ENCODE data around the gene ANKLE2. TPM values are rescaled to one million over a fixed set of nuclear protein-coding genes. Genes with fewer than 3 reads are reported as not detected.

The ANKLE2 gene
- polyA plus RNA-seq, 1 donor (not counting 4 experiments of a cell fraction or from before 2014, with no cell fraction given), result 109 TPM

DNA sequence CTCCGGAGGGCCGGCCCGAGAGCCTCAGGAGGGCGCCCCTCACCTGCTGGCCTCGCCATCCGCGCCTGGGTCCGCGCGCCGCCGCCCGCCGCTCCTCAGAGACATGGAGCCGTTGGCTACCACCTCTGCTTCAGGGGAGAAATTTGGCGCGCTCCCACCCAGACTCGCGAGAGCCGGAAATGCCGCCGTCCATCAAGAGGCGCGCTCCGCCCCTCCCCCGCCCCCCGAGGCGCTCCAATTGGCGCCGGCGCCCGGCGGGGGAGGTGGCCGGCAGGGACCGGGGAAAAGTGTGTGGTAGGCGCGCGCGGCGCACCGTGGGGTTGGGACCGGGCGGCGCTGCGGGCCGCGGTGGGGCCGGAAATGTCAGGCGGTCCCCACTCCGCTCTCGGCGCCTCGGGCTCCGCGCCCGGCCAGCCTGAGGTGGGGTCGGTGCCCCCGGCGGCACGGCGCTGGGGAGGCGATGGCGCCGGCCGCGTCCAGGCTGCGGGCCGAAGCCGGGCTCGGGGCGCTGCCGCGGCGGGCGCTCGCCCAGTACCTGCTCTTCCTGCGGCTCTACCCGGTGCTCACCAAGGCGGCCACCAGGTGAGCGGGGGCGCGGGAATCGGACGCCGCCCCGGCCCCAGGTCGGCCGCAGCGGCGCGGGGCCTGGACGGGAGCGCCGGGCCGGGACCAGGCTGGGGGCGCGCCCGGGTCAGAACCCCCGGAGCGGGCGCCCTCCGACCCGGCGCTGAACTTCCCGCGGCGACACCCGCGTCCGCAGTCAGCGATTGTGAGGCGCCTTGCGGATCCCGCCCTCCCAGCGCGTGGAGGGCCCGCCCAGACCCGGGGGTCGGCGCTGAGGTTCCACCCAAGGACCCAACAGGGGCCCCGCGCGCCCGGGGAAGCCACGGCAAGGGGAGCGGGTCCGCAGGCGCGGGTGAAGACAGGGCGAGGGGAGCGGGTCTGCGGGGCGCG, 74.1 kb downstream of the ANKLE2 start, which contains the start of the genes POLE and PXMP2:
POLE (minus strand) TSS at position 132 of the 954 bp plus-strand sequence; CDS start at position 105, 27 bp downstream.
PXMP2 (plus strand) TSS at position 377 of the 954 bp plus-strand sequence; CDS start at position 461, 84 bp downstream.
- Histone ChIP-seq H3K27me3 (ENCODE audit: control insufficient read depth, extremely low read depth, insufficient read depth, low read length) (no peaks in the 10 kb centered on the region), H2AFZ (ENCODE audit: control insufficient read depth, low read length) (peak within 1 kb of the TSS; percentile 15), H3K4me1 (ENCODE audit: control insufficient read depth, extremely low read depth, insufficient read depth, low read length) (no peaks in the 10 kb centered on the region), H3K79me2 (ENCODE audit: control insufficient read depth, insufficient read depth, low read length) (peaks cover 32% of the 10 kb centered on the region), H3K4me2 (ENCODE audit: control insufficient read depth, extremely low read depth, insufficient read depth, low read depth, low read length) (peak within 1 kb of the TSS; percentile 27), H3K9ac (ENCODE audit: control insufficient read depth, extremely low read depth, insufficient read depth, low read length) (peak within 1 kb of the TSS; percentile 74), H3K9me1 (ENCODE audit: control insufficient read depth, extremely low read depth, insufficient read depth, low read length) (peaks cover 3% of the 10 kb centered on the region), H4K20me1 (ENCODE audit: control insufficient read depth, extremely low read depth, insufficient read depth, low read length) (no peaks in the 10 kb centered on the region), H3K36me3 (ENCODE audit: control insufficient read depth in 2 of 2, extremely low read depth in 1 of 2, insufficient read depth in 2 of 2, low read length in 2 of 2) (peaks cover 1 to 7% of the 10 kb centered on the region in 2 experiments), H3K27ac (ENCODE audit: control insufficient read depth, insufficient read depth, low read length) (peak within 1 kb of the TSS; percentile 54), H3K9me3 (ENCODE audit: control insufficient read depth, low read depth, low read length) (no peaks in the 10 kb centered on the region), H3K4me3 (ENCODE audit: control insufficient read depth in 2 of 3, extremely low read depth in 1 of 3, insufficient read depth in 2 of 3, low read depth in 1 of 3, low read length in 3 of 3) (peak within 1 kb of the TSS; percentile 59 to 70 (median 59))
- no peak for FAIRE-seq
- dilution Hi-C loops (cut with MboI; ENCODE audit: extremely low pct_ligation_motif_present, low sequenced_read_pairs), result no loop called here
- DNase-seq (ENCODE audit: low read depth, low spot score), result peak; percentile 38
- TF ChIP-seq EZH2 (IDR thresholded peaks at IDR 0.05; ENCODE audit: low read length), result no peak
- TF ChIP-seq, protein P1, sequence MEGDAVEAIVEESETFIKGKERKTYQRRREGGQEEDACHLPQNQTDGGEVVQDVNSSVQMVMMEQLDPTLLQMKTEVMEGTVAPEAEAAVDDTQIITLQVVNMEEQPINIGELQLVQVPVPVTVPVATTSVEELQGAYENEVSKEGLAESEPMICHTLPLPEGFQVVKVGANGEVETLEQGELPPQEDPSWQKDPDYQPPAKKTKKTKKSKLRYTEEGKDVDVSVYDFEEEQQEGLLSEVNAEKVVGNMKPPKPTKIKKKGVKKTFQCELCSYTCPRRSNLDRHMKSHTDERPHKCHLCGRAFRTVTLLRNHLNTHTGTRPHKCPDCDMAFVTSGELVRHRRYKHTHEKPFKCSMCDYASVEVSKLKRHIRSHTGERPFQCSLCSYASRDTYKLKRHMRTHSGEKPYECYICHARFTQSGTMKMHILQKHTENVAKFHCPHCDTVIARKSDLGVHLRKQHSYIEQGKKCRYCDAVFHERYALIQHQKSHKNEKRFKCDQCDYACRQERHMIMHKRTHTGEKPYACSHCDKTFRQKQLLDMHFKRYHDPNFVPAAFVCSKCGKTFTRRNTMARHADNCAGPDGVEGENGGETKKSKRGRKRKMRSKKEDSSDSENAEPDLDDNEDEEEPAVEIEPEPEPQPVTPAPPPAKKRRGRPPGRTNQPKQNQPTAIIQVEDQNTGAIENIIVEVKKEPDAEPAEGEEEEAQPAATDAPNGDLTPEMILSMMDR (optimal IDR thresholded peaks at IDR 0.05 in 1 of 3, IDR thresholded peaks at IDR 0.05 in 1 of 3, conservative IDR thresholded peaks at IDR 0.05 in 1 of 3; ENCODE audit: extremely low read depth in 1 of 3, insufficient read depth in 2 of 3, low read length in 3 of 3), result peak in 1 of 3 experiments; percentile 9

DNA sequence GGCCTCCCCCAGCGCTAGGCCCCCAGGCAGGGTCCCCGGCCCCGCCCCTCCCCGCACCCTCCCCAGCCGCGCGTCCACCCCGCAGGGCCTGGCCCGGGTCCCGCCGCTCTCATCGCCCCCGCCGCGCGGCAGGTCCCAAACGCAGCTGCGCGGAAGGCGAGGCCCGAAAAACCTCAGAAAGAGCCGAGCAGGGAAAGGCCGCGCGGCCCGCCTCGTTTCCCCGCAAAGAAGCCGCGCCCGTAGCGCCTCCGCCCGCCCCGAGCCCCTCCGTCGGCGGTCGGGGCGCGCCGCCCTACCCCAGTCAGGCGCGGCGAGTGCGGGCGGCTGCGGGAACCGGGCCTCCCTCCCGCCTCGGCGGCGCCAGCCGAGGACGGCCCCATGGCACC, 74.8 kb downstream of the ANKLE2 start:
- Histone ChIP-seq H3K4me2 (ENCODE audit: control insufficient read depth, extremely low read depth, insufficient read depth, low read depth, low read length) (peak overlapping the region; percentile 22), H3K27me3 (ENCODE audit: control insufficient read depth, extremely low read depth, insufficient read depth, low read length) (no peaks in the 10 kb centered on the region), H3K36me3 (ENCODE audit: control insufficient read depth in 2 of 2, extremely low read depth in 1 of 2, insufficient read depth in 2 of 2, low read length in 2 of 2) (peaks cover 1 to 7% of the 10 kb centered on the region in 2 experiments), H3K4me1 (ENCODE audit: control insufficient read depth, extremely low read depth, insufficient read depth, low read length) (no peaks in the 10 kb centered on the region), H4K20me1 (ENCODE audit: control insufficient read depth, extremely low read depth, insufficient read depth, low read length) (no peaks in the 10 kb centered on the region), H3K4me3 (ENCODE audit: control insufficient read depth in 2 of 3, extremely low read depth in 1 of 3, insufficient read depth in 2 of 3, low read depth in 1 of 3, low read length in 3 of 3) (peak overlapping the region; percentile 59 to 70 (median 59)), H3K9me3 (ENCODE audit: control insufficient read depth, low read depth, low read length) (no peaks in the 10 kb centered on the region), H2AFZ (ENCODE audit: control insufficient read depth, low read length) (peak overlapping the region; percentile 15), H3K9ac (ENCODE audit: control insufficient read depth, extremely low read depth, insufficient read depth, low read length) (peak overlapping the region; percentile 74), H3K27ac (ENCODE audit: control insufficient read depth, insufficient read depth, low read length) (peak overlapping the region; percentile 54), H3K9me1 (ENCODE audit: control insufficient read depth, extremely low read depth, insufficient read depth, low read length) (peaks cover 3% of the 10 kb centered on the region), H3K79me2 (ENCODE audit: control insufficient read depth, insufficient read depth, low read length) (peaks cover 36% of the 10 kb centered on the region)
- dilution Hi-C loops (cut with MboI; ENCODE audit: extremely low pct_ligation_motif_present, low sequenced_read_pairs), result no loop called here
- no peak for DNase-seq (ENCODE audit: low read depth, low spot score)
- TF ChIP-seq, protein P1 (optimal IDR thresholded peaks at IDR 0.05 in 1 of 3, IDR thresholded peaks at IDR 0.05 in 1 of 3, conservative IDR thresholded peaks at IDR 0.05 in 1 of 3; ENCODE audit: extremely low read depth in 1 of 3, insufficient read depth in 2 of 3, low read length in 3 of 3), result no peak
- no peak for TF ChIP-seq EZH2 (IDR thresholded peaks at IDR 0.05; ENCODE audit: low read length)
- no peak for FAIRE-seq

Data from keratinocyte (primary cell).